K562 (cell line): Measurements from ENCODE around the gene SLC4A2.

ENCODE experiments used
- EP300 ChIP-seq: IDR thresholded peaks from 2 replicates; pipeline ENCODE4 v1.6.1; 2012; ENCODE audit warnings: low read length, improper control_type of control experiment
- POLR2AphosphoS5 ChIP-seq: IDR thresholded peaks from 2 replicates; pipeline ENCODE4 v1.6.1; 2011; ENCODE audit warnings: mild to moderate bottlenecking, low read depth, low read length, moderate library complexity; ENCODE audit not compliant: control insufficient read depth, insufficient read depth
- ZNF449 ChIP-seq: fragments of 250-450 bp; sonication (Bioruptor Pico); IDR thresholded peaks from 2 replicates; pipeline ENCODE4 v1.8.0; 2022; ENCODE audit warnings: moderate library complexity, mild to moderate bottlenecking, inconsistent platforms
- TF ChIP-seq, protein P1 (sequence below): fragments of 450-650 bp; IDR thresholded peaks from 2 replicates; pipeline ENCODE4 v1.6.1; 2016

GRCh38 chr7:151087245-151088018 is 28.0 kb downstream of the SLC4A2 start:
- TF ChIP-seq POLR2AphosphoS5 (no peak), ZNF449 (no peak), EP300 (no peak)
- TF ChIP-seq, protein P1, sequence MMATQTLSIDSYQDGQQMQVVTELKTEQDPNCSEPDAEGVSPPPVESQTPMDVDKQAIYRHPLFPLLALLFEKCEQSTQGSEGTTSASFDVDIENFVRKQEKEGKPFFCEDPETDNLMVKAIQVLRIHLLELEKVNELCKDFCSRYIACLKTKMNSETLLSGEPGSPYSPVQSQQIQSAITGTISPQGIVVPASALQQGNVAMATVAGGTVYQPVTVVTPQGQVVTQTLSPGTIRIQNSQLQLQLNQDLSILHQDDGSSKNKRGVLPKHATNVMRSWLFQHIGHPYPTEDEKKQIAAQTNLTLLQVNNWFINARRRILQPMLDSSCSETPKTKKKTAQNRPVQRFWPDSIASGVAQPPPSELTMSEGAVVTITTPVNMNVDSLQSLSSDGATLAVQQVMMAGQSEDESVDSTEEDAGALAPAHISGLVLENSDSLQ = no peak
